Endothelial cell of umbilical vein (primary cell): ENCODE results near the gene TMEM129. TPM values are rescaled to one million over a fixed set of nuclear protein-coding genes. Genes with fewer than 3 reads are reported as not detected.

Experiments used
- BruUV-seq: library from RNA; stranded (reverse); fragments of 400-500 nt; replicated peaks from 2 replicates; lab custom pipeline; 2021; lab: Mats Ljungman, UMichigan
- CTCF ChIA-PET: fragments of 300-600, 350-600 bp; sonication (Branson Sonifier 250); formaldehyde crosslinking; loops from one replicate; lab custom pipeline; 2021; ENCODE audit warnings: antibody characterized with exemption, inconsistent platforms; lab: Charles Lee
- POLR2A ChIA-PET: fragments of 300-600, 350-600 bp; sonication (Branson Sonifier 250); formaldehyde crosslinking; loops from one replicate; lab custom pipeline; 2021; ENCODE audit warnings: antibody characterized with exemption, inconsistent platforms; lab: Charles Lee
- DNase-seq: peaks from one replicate; pipeline ENCODE4 v3.0.0-alpha.2; 2011; ENCODE audit warnings: low read depth, low spot score
- FAIRE-seq: peaks from 2 replicates; lab custom pipeline; 2011; peaks lifted over from hg19 to GRCh38; lab: Jason Lieb, UNC
- H2AFZ ChIP-seq: 2 replicates; pipeline ENCODE4 v1.6.0; 2012; ENCODE audit warnings: low read depth, low read length, control low read depth, inconsistent platforms
- H3K27ac ChIP-seq: 2 replicates; pipeline ENCODE4 v1.5.1; 2011; ENCODE audit warnings: low read depth, mild to moderate bottlenecking, control low read depth, low read length, moderate library complexity; ENCODE audit not compliant: insufficient read depth
- H3K27me3 ChIP-seq, 2 experiments: 2 replicates each; pipeline versions ENCODE4 v1.6.0 to v1.6.1; 2011; ENCODE audit warnings: low read length in 2 of 2, mixed read lengths in 1 of 2; ENCODE audit not compliant: control insufficient read depth in 2 of 2, insufficient read depth in 2 of 2
- H3K36me3 ChIP-seq, 2 experiments: 2 replicates in 1 of 2; 3 replicates in 1 of 2; pipeline ENCODE4 v1.5.1; 2011; ENCODE audit warnings: low read length in 2 of 2, mild to moderate bottlenecking in 1 of 2, moderate library complexity in 1 of 2; ENCODE audit not compliant: control insufficient read depth in 2 of 2, insufficient read depth in 2 of 2; ENCODE audit errors: extremely low read depth in 1 of 2
- H3K4me1 ChIP-seq: 3 replicates; pipeline ENCODE4 v1.5.1; 2011; ENCODE audit warnings: mild to moderate bottlenecking, low read length; ENCODE audit not compliant: control insufficient read depth, insufficient read depth; ENCODE audit errors: extremely low read depth
- H3K4me2 ChIP-seq: 2 replicates; pipeline ENCODE4 v1.6.1; 2011; ENCODE audit warnings: low read length, control low read depth, mixed read lengths; ENCODE audit not compliant: insufficient read depth
- H3K4me3 ChIP-seq, 3 experiments: fragments of 200-600 bp in 1 of 3; sonication (generic), shearing (Covaris generic) in 1 of 3; replicated peaks in 1 of 3; 2 replicates each; pipeline ENCODE4 v1.5.1; 2011 to 2016; ENCODE audit warnings: control low read depth in 3 of 3, low read length in 3 of 3, mild to moderate bottlenecking in 2 of 3, inconsistent platforms in 1 of 3, low read depth in 1 of 3, moderate library complexity in 1 of 3; ENCODE audit not compliant: insufficient read depth in 1 of 3
- H3K79me2 ChIP-seq: 2 replicates; pipeline ENCODE4 v1.6.0; 2012; ENCODE audit warnings: low read length, inconsistent platforms; ENCODE audit not compliant: control insufficient read depth, insufficient read depth
- H3K9ac ChIP-seq: replicated peaks from 2 replicates; pipeline ENCODE3; 2011; ENCODE audit warnings: low read length, control low read depth; ENCODE audit not compliant: insufficient read depth; ENCODE audit errors: extremely low read depth
- H3K9me1 ChIP-seq: replicated peaks from 3 replicates; pipeline ENCODE4 v1.6.0; 2011; ENCODE audit warnings: mild to moderate bottlenecking, low read length; ENCODE audit not compliant: control insufficient read depth, insufficient read depth; ENCODE audit errors: extremely low read depth
- H3K9me3 ChIP-seq: replicated peaks from 2 replicates; pipeline ENCODE4 v1.5.1; 2012; ENCODE audit warnings: low read length, inconsistent platforms; ENCODE audit not compliant: control insufficient read depth, insufficient read depth
- H4K20me1 ChIP-seq: replicated peaks from 2 replicates; pipeline ENCODE3; 2011; ENCODE audit warnings: mild to moderate bottlenecking, low read length; ENCODE audit not compliant: control insufficient read depth, insufficient read depth; ENCODE audit errors: extremely low read depth
- EZH2 ChIP-seq: IDR thresholded peaks from 2 replicates; pipeline ENCODE4 v1.6.1; 2012; ENCODE audit warnings: borderline replicate concordance, low read depth, mild to moderate bottlenecking, moderate library complexity, low read length, inconsistent platforms; ENCODE audit not compliant: severe bottlenecking
- FOS ChIP-seq: IDR thresholded peaks from 2 replicates; pipeline ENCODE4 v1.6.1; 2011; ENCODE audit warnings: mild to moderate bottlenecking, low read length, moderate library complexity, borderline replicate concordance; ENCODE audit not compliant: insufficient read depth
- GATA2 ChIP-seq: IDR thresholded peaks from 2 replicates; pipeline ENCODE4 v1.7.0; 2011; ENCODE audit warnings: low read depth, mild to moderate bottlenecking, moderate library complexity, mixed read lengths, low read length; ENCODE audit not compliant: insufficient read length, insufficient read depth
- JUN ChIP-seq: IDR thresholded peaks from 2 replicates; pipeline ENCODE4 v1.6.1; 2011; ENCODE audit warnings: borderline replicate concordance, low read depth; ENCODE audit not compliant: insufficient read length, insufficient read depth
- MYC ChIP-seq: IDR thresholded peaks from one replicate; pipeline ENCODE4 v1.6.1; 2011; ENCODE audit warnings: mild to moderate bottlenecking, low read depth, low read length
- POLR2A ChIP-seq: IDR thresholded peaks from 2 replicates; pipeline ENCODE4 v1.6.1; 2012; ENCODE audit warnings: low read depth, mild to moderate bottlenecking, control low read depth, low read length
- POLR2AphosphoS5 ChIP-seq: IDR thresholded peaks from 2 replicates; pipeline ENCODE4 v1.6.1; 2012; ENCODE audit warnings: low read depth, mild to moderate bottlenecking, control low read depth, low read length, moderate library complexity; ENCODE audit not compliant: insufficient read depth
- dilution Hi-C: fragments of 300-500 bp; cut with MboI; formaldehyde crosslinking; loops from one replicate; pipeline ENCODE4 v1.15.0; 2019; ENCODE audit warnings: low sequenced_read_pairs; ENCODE audit not compliant: extremely low pct_ligation_motif_present
- intact Hi-C: fragments of 100-400 bp; cut with micrococcal nuclease; formaldehyde crosslinking; loops from one replicate; pipeline ENCODE4 v1.10.0; 2022
- polyA plus RNA-seq, 4 experiments: library from polyadenylated mRNA; depleted of rRNA in 3 of 4; stranded (reverse) in 3 of 4; unstranded in 1 of 4; fragments of >200 nt; gene quantifications; 2 replicates each; pipeline versions ENCODE4 v1.2.1 to v1.2.3, GENCODE V29; 2011 to 2012; ENCODE audit warnings: missing spikeins in 1 of 4
- total RNA-seq: library from RNA; stranded (reverse); gene quantifications from 2 replicates; pipeline ENCODE4 v1.2.3, GENCODE V29; 2021
- TF ChIP-seq, protein P1 (sequence below), 2 donors: IDR thresholded peaks; 1 replicate in 1 of 2; 2 replicates in 1 of 2; pipeline ENCODE4 v1.5.1; 2011; ENCODE audit warnings: low read length in 2 of 2, mild to moderate bottlenecking in 2 of 2, moderate library complexity in 2 of 2, control low read depth in 1 of 2, inconsistent platforms in 1 of 2, low read depth in 1 of 2; ENCODE audit not compliant: insufficient read depth in 1 of 2; ENCODE audit errors: extremely low read depth in 1 of 2
- TF ChIP-seq, protein P2 (sequence below): IDR thresholded peaks from 2 replicates; pipeline ENCODE4 v1.6.1; 2011; ENCODE audit not compliant: insufficient read depth, insufficient read length

The TMEM129 gene
- total and polyA plus RNA-seq, 2 donors (not counting 3 experiments of a cell fraction or from before 2014, with no cell fraction given) = 23.2 to 33.2 TPM

DNA sequence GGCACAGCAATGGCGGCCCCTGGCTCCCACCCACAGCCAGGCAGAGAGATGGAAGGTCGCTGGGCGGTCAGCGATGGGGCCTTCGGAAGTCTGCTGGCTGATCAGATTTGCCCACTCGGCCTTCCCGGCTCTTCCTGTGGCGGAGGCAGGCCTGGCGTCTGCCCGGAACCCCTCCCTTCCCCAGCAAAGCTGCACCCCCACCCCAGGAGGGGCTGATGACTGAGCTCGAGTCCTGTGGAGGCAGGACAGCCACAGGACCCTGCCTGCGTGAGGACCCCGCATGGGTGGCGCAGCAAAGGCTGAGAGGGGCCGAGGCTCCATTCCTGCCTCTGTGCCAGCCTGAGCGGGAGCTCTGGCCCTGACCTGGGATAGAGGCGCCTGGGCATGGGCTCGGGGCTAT lies 35.0 kb upstream of the TMEM129 start:
- Histone ChIP-seq H3K9me1 (no peaks in the 10 kb centered on the region), H3K79me2 (no peaks in the 10 kb centered on the region), H3K4me1 (peaks cover 8% of the 10 kb centered on the region), H2AFZ (peak overlapping the region; percentile 82), H3K4me3 (no peak overlapping the region), H4K20me1 (no peaks in the 10 kb centered on the region), H3K9ac (peak overlapping the region; percentile 43), H3K36me3 (no peaks in the 10 kb centered on the region), H3K27ac (no peak overlapping the region), H3K9me3 (no peaks in the 10 kb centered on the region), H3K27me3 (no peaks in the 10 kb centered on the region), H3K4me2 (no peak overlapping the region)
- CTCF ChIA-PET = interaction anchor here (0.9 to 2.0 kb wide), 4 partner anchors 9 to 54 kb away, joined by 3 to 16 read pairs (median 4); no protein-coding TSS in a partner anchor
- POLR2A ChIA-PET = no interaction called here
- dilution Hi-C loops (no loop called here), intact Hi-C loops (no loop called here)
- TF ChIP-seq, protein P1, sequence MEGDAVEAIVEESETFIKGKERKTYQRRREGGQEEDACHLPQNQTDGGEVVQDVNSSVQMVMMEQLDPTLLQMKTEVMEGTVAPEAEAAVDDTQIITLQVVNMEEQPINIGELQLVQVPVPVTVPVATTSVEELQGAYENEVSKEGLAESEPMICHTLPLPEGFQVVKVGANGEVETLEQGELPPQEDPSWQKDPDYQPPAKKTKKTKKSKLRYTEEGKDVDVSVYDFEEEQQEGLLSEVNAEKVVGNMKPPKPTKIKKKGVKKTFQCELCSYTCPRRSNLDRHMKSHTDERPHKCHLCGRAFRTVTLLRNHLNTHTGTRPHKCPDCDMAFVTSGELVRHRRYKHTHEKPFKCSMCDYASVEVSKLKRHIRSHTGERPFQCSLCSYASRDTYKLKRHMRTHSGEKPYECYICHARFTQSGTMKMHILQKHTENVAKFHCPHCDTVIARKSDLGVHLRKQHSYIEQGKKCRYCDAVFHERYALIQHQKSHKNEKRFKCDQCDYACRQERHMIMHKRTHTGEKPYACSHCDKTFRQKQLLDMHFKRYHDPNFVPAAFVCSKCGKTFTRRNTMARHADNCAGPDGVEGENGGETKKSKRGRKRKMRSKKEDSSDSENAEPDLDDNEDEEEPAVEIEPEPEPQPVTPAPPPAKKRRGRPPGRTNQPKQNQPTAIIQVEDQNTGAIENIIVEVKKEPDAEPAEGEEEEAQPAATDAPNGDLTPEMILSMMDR (IDR thresholded peaks at IDR 0.05; ENCODE audit: extremely low read depth in 1 of 2, insufficient read depth in 1 of 2, low read depth in 1 of 2, low read length in 2 of 2) = no peak
- TF ChIP-seq FOS = no peak
- TF ChIP-seq POLR2AphosphoS5 = peak; percentile 31
- no peak for TF ChIP-seq POLR2A
- FAIRE-seq (peak; percentile 4), DNase-seq (peak; percentile 59)
- BruUV-seq = no TSS peak

DNA sequence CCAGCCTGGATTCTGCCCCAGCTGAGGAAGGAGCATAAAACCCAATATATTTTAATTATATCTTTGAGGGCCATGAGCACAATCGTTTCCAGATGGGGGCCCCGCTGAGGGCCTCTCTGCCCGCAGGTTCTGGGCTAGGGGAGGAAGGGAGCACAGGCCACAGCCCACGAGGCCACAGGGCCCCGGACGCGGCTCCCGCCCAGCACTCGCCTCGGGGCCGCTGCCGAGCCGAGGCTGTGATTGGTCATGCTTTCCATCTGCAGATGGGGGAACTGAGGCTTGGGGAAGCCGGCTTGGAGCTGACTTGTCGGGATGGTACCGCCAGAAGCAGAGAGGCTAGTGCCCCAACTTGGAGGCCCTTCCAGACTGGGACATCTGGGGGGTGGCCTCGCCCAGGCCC lies 34.2 kb upstream of the TMEM129 start:
- Histone ChIP-seq H3K9me3 (no peaks in the 10 kb centered on the region), H2AFZ (no peak overlapping the region), H3K4me3 (no peak overlapping the region), H3K27me3 (no peaks in the 10 kb centered on the region), H3K9ac (no peak overlapping the region), H3K79me2 (no peaks in the 10 kb centered on the region), H3K27ac (no peak overlapping the region), H3K4me2 (no peak overlapping the region), H4K20me1 (no peaks in the 10 kb centered on the region), H3K4me1 (peaks cover 8% of the 10 kb centered on the region), H3K36me3 (no peaks in the 10 kb centered on the region), H3K9me1 (no peaks in the 10 kb centered on the region)
- FAIRE-seq = no peak
- CTCF ChIA-PET = interaction anchor here (0.9 to 2.0 kb wide), 3 partner anchors 8 to 55 kb away, joined by 3 to 16 read pairs (median 5); no protein-coding TSS in a partner anchor
- TF ChIP-seq FOS = no peak
- no peak for TF ChIP-seq POLR2A
- TF ChIP-seq POLR2AphosphoS5 = no peak
- TF ChIP-seq, protein P1 (IDR thresholded peaks at IDR 0.05; ENCODE audit: extremely low read depth in 1 of 2, insufficient read depth in 1 of 2, low read depth in 1 of 2, low read length in 2 of 2) = no peak
- TF ChIP-seq, protein P2, sequence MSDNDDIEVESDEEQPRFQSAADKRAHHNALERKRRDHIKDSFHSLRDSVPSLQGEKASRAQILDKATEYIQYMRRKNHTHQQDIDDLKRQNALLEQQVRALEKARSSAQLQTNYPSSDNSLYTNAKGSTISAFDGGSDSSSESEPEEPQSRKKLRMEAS = no peak
- no peak for TF ChIP-seq MYC
- TF ChIP-seq GATA2 = no peak
- TF ChIP-seq EZH2 = no peak
- no peak for TF ChIP-seq JUN
- no peak for DNase-seq
- POLR2A ChIA-PET = no interaction called here
- dilution Hi-C loops = no loop called here
- BruUV-seq = no TSS peak
- intact Hi-C loops = no loop called here
